Measurements from ENCODE around the gene VSTM2L.

- TF ChIP-seq RAD21 (IDR thresholded peaks at IDR 0.05; ENCODE audit: low read depth): no peak
- TF ChIP-seq TAF1 (IDR thresholded peaks at IDR 0.05; ENCODE audit: low read depth): no peak
- no peak for TF ChIP-seq REST (IDR thresholded peaks at IDR 0.05; ENCODE audit: low read depth)
- TF ChIP-seq MAX (IDR thresholded peaks at IDR 0.05): no peak
- no peak for TF ChIP-seq CREB1 (IDR thresholded peaks at IDR 0.05; ENCODE audit: low read depth)
- TF ChIP-seq NFIC (IDR thresholded peaks at IDR 0.05): no peak
- no peak for TF ChIP-seq EP300 (IDR thresholded peaks at IDR 0.05; ENCODE audit: borderline replicate concordance)
- TF ChIP-seq TEAD4 (IDR thresholded peaks at IDR 0.05): no peak
- no peak for TF ChIP-seq YY1 (IDR thresholded peaks at IDR 0.05; ENCODE audit: low read depth)
- TF ChIP-seq EGR1 (IDR thresholded peaks at IDR 0.05): no peak
- TF ChIP-seq CEBPB (IDR thresholded peaks at IDR 0.05): no peak
- TF ChIP-seq USF1 (IDR thresholded peaks at IDR 0.05): no peak
- TF ChIP-seq TCF12 (IDR thresholded peaks at IDR 0.05; ENCODE audit: low read depth): no peak
Observed at GRCh38 chr20:37914672-37915433, 11.9 kb downstream of the VSTM2L start.

Measured in Ishikawa (cell line).